SK-N-MC (cell line): Measurements from ENCODE around the gene TRANK1.

Experiments
- DNase-seq: peaks from one replicate; pipeline ENCODE4 v3.0.0-alpha.2; 2011; ENCODE audit warnings: low read depth, low spot score
- H3K27ac ChIP-seq: fragments of 200-600 bp; sonication (generic); 2 replicates; pipeline ENCODE4 v1.5.1; 2016; ENCODE audit warnings: mixed run types
- H3K36me3 ChIP-seq: fragments of 200-600 bp; sonication (generic); 2 replicates; pipeline ENCODE4 v1.6.1; 2017; ENCODE audit warnings: antibody characterized with exemption, low read length, mixed read lengths; ENCODE audit not compliant: insufficient read depth
- H3K4me3 ChIP-seq: fragments of 200-600 bp; sonication (generic); 2 replicates; pipeline ENCODE4 v1.5.1; 2016
- H3K9ac ChIP-seq: fragments of 200-600 bp; sonication (generic); 2 replicates; pipeline ENCODE4 v1.8.0; 2017; ENCODE audit warnings: mixed run types, mixed read lengths; ENCODE audit not compliant: insufficient read length
- H3K9me3 ChIP-seq: fragments of 200-600 bp; sonication (generic); 2 replicates; pipeline ENCODE4 v1.6.1; 2017; ENCODE audit warnings: low read depth, mild to moderate bottlenecking, antibody characterized with exemption, low read length, moderate library complexity, mixed read lengths
- EZH2 ChIP-seq: fragments of 200-600 bp; sonication (generic); IDR thresholded peaks from one replicate; pipeline ENCODE4 v1.6.1; 2017; ENCODE audit warnings: antibody characterized with exemption
- FOXP2 ChIP-seq: optimal IDR thresholded peaks from 2 replicates; pipeline ENCODE3; 2011; ENCODE audit warnings: mild to moderate bottlenecking, moderate library complexity; ENCODE audit not compliant: insufficient read depth; ENCODE audit errors: extremely low read length, control extremely low read depth
- POLR2AphosphoS5 ChIP-seq: IDR thresholded peaks from 2 replicates; pipeline ENCODE4 v1.6.1; 2012; ENCODE audit warnings: mild to moderate bottlenecking, low read depth, low read length, borderline replicate concordance

The TRANK1 gene

DNA sequence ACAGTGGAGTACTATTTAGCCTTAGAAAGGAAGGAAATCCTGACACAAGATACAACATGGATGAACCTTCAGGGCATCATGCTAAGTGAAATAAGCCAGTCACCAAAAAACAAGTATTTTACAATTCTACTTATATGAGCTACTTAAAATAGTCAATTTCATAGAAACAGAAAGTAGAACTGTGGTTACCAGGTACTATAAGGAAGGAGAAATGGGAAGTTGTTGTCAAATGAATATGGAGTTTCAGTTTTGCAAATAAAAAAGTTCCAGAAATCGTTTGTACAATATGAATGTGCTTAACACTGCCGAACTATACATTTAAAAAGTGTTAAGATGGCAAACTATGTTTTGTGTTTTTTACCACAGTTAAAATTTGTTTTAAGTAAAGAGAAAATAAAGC is 26.8 kb downstream of the TRANK1 start:
- H3K4me3 ChIP-seq, result 0 out of 2 replicates have a peak overlapping the region, but pooled peaks have one; percentile 9
- H3K9ac ChIP-seq, result no peak overlapping the region
- TF ChIP-seq EZH2 (no peak), FOXP2 (no peak), POLR2AphosphoS5 (no peak)
- no peak for DNase-seq
- H3K36me3 ChIP-seq, result no peaks in the 10 kb centered on the region
- H3K27ac ChIP-seq, result peak overlapping the region; percentile 86
- H3K9me3 ChIP-seq, result no peaks in the 10 kb centered on the region

GRCh38 chr3:36911990-36912804 is 32.7 kb downstream of the TRANK1 start:
- Histone ChIP-seq H3K9me3 (no peaks in the 10 kb centered on the region), H3K36me3 (no peaks in the 10 kb centered on the region), H3K4me3 (no peak overlapping the region), H3K9ac (no peak overlapping the region), H3K27ac (no peak overlapping the region)
- no peak for DNase-seq
- TF ChIP-seq EZH2, result no peak
- TF ChIP-seq POLR2AphosphoS5, result no peak
- TF ChIP-seq FOXP2, result no peak

GRCh38 chr3:36909666-36910065 is 35.2 kb downstream of the TRANK1 start:
- Histone ChIP-seq H3K9me3 (no peaks in the 10 kb centered on the region), H3K27ac (no peak overlapping the region), H3K4me3 (no peak overlapping the region), H3K9ac (no peak overlapping the region), H3K36me3 (no peaks in the 10 kb centered on the region)
- no peak for DNase-seq
- TF ChIP-seq EZH2, result no peak
- no peak for TF ChIP-seq POLR2AphosphoS5
- TF ChIP-seq FOXP2, result no peak

DNA sequence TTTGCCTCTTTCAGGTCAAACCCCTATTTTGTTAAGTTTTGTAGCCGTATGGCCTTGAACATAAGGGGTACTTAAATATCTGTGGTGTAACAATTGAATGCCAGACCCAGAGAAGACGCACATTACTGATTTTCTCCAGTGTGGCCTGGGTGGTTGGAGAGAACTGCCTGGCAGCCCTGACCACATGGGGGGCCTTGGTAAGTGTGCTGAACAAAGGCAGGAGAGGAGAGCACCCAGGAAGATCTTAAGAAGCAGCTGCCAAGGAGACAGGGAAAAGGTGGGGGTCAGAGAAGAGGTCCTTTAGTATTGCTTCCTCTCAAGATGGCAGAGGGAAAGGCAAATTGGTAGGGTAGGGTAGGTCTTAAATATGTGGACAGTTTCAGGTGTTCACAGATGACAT is 35.7 kb downstream of the TRANK1 start:
- no peak for DNase-seq
- Histone ChIP-seq H3K27ac (no peak overlapping the region), H3K9me3 (no peaks in the 10 kb centered on the region), H3K4me3 (no peak overlapping the region), H3K9ac (no peak overlapping the region), H3K36me3 (no peaks in the 10 kb centered on the region)
- no peak for TF ChIP-seq POLR2AphosphoS5
- no peak for TF ChIP-seq EZH2
- no peak for TF ChIP-seq FOXP2

- DNase-seq, result no peak
- H3K9me3 ChIP-seq, result no peaks in the 10 kb centered on the region
- TF ChIP-seq POLR2AphosphoS5, result no peak
- H3K4me3 ChIP-seq, result no peak overlapping the region
- H3K36me3 ChIP-seq, result no peaks in the 10 kb centered on the region
- no peak overlapping the region for H3K27ac ChIP-seq
- H3K9ac ChIP-seq, result no peak overlapping the region
Observed at GRCh38 chr3:36908647-36909180, 36.1 kb downstream of the TRANK1 start.

DNA sequence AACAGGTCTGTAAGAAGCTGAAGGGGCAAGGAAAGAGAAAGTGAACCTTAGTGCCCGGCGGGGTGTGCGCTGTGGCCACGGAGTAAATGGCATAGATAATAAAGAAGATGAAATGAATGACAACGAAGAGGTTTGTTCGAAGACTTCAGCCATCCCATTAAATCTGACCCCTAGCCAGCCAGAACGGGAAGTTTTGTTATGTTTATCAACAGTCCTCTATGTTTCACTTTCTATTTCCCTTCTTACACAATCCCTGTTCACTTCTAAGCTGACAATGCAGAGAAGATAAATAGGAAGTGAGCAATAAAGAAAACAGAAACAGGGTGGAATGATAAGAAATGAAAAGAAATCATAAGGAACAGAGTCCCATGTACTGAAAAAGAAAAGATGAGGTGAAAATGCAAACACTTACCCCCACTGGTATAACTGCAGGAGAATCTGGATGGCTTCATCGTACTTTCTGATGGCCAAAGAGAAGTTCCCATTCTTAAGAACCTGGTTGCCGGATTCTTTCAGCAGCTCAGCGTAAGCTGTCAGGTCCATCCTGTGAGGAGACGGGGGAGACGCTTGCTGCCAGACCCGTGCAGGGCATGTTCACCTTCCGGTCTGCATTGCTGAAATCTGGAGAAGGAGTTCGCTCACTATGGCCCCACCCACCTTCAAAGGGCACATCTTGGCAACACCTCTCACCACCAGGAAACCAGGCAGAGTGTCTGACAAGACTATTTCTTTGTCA is 36.8 kb downstream of the TRANK1 start:
- Histone ChIP-seq H3K4me3 (no peak overlapping the region), H3K27ac (no peak overlapping the region), H3K36me3 (no peaks in the 10 kb centered on the region), H3K9ac (no peak overlapping the region), H3K9me3 (no peaks in the 10 kb centered on the region)
- TF ChIP-seq POLR2AphosphoS5, result no peak
- TF ChIP-seq EZH2, result no peak
- TF ChIP-seq FOXP2, result no peak
- DNase-seq, result no peak

GRCh38 chr3:36906504-36907149 is 38.2 kb downstream of the TRANK1 start:
- Histone ChIP-seq H3K36me3 (no peaks in the 10 kb centered on the region), H3K4me3 (no peak overlapping the region), H3K27ac (no peak overlapping the region), H3K9me3 (no peaks in the 10 kb centered on the region), H3K9ac (no peak overlapping the region)
- TF ChIP-seq EZH2, result no peak
- no peak for TF ChIP-seq POLR2AphosphoS5
- TF ChIP-seq FOXP2, result no peak
- DNase-seq, result no peak

DNA sequence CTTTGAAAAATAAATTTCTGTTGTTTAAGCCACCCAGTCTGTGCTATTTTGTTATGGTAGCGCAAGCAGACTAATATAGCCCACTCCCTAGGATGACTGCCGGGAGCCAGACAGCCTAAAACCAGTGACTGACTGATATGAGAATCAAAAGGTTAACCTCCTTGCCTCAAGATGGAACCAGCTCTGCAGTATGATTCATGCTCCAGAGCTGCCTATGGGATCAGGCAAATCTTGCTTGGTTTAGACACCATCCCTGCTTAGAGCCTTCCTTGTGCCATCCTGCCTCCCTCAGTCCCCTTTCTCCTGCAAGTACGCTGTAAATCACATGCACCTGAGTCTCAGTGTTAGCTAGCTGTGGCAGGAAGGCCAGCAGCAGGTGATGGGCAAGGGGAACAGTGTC is 39.3 kb downstream of the TRANK1 start:
- Histone ChIP-seq H3K36me3 (no peaks in the 10 kb centered on the region), H3K9me3 (no peaks in the 10 kb centered on the region), H3K9ac (no peak overlapping the region), H3K27ac (no peak overlapping the region), H3K4me3 (no peak overlapping the region)
- TF ChIP-seq EZH2, result no peak
- TF ChIP-seq POLR2AphosphoS5, result no peak
- TF ChIP-seq FOXP2, result no peak
- DNase-seq, result no peak
